ENCODE results near the gene PIK3AP1.

PIK3AP1 gene

GRCh38 chr10:96612055-96612830, 108.1 kb downstream of the PIK3AP1 start:
- DNase-seq (ENCODE audit: low read depth in 2 of 3, low spot score in 2 of 3), result no peak

GRCh38 chr10:96610817-96611216, 109.5 kb downstream of the PIK3AP1 start:
- DNase-seq (ENCODE audit: low read depth in 2 of 3, low spot score in 2 of 3), result no peak

GRCh38 chr10:96609510-96609909, 110.8 kb downstream of the PIK3AP1 start:
- no peak for DNase-seq (ENCODE audit: low read depth in 2 of 3, low spot score in 2 of 3)

- DNase-seq (ENCODE audit: low read depth in 2 of 3, low spot score in 2 of 3), result no peak
Observed at GRCh38 chr10:96608805-96609204, 111.5 kb downstream of the PIK3AP1 start.

GRCh38 chr10:96608262-96608661, 112.1 kb downstream of the PIK3AP1 start:
- DNase-seq (ENCODE audit: low read depth in 2 of 3, low spot score in 2 of 3), result no peak

GRCh38 chr10:96606946-96607345, 113.4 kb downstream of the PIK3AP1 start:
- DNase-seq (ENCODE audit: low read depth in 2 of 3, low spot score in 2 of 3), result no peak

- no peak for DNase-seq (ENCODE audit: low read depth in 2 of 3, low spot score in 2 of 3)
Observed at GRCh38 chr10:96606216-96606615, 114.1 kb downstream of the PIK3AP1 start.

GRCh38 chr10:96600337-96600736, 120.0 kb downstream of the PIK3AP1 start:
- no peak for DNase-seq (ENCODE audit: low read depth in 2 of 3, low spot score in 2 of 3)

GRCh38 chr10:96598846-96599245, 121.5 kb downstream of the PIK3AP1 start:
- no peak for DNase-seq (ENCODE audit: low read depth in 2 of 3, low spot score in 2 of 3)

- DNase-seq (ENCODE audit: low read depth in 2 of 3, low spot score in 2 of 3), result no peak
Observed at GRCh38 chr10:96596422-96597407, 123.6 kb downstream of the PIK3AP1 start.

GRCh38 chr10:96595741-96596140, 124.6 kb downstream of the PIK3AP1 start:
- DNase-seq (ENCODE audit: low read depth in 2 of 3, low spot score in 2 of 3), result no peak

- DNase-seq (ENCODE audit: low read depth in 2 of 3, low spot score in 2 of 3), result no peak
Observed at GRCh38 chr10:96591946-96592345, 128.4 kb downstream of the PIK3AP1 start.

- no peak for DNase-seq (ENCODE audit: low read depth in 2 of 3, low spot score in 2 of 3)
Observed at GRCh38 chr10:96588616-96589419, 131.5 kb downstream of the PIK3AP1 start.

- DNase-seq (ENCODE audit: low read depth in 2 of 3, low spot score in 2 of 3), result no peak
Observed at GRCh38 chr10:96588060-96588554, 132.2 kb downstream of the PIK3AP1 start.

- DNase-seq (ENCODE audit: low read depth in 2 of 3, low spot score in 2 of 3), result peak in 1 of 3 experiments; percentile 36
Observed at GRCh38 chr10:96587264-96588059, 132.9 kb downstream of the PIK3AP1 start.

- peak; percentile 64 to 85 (median 78) for DNase-seq (ENCODE audit: low read depth in 2 of 3, low spot score in 2 of 3)
Observed at GRCh38 chr10:96586419-96587263, 133.7 kb downstream of the PIK3AP1 start, which contains the start of gene TM9SF3. Gene TM9SF3 (minus strand): TSS chr10:96587012. CDS start chr10:96586835, 177 bp downstream.

GRCh38 chr10:96585736-96586418, 134.4 kb downstream of the PIK3AP1 start:
- DNase-seq (ENCODE audit: low read depth in 2 of 3, low spot score in 2 of 3), result no peak

- DNase-seq (ENCODE audit: low read depth in 2 of 3, low spot score in 2 of 3), result no peak
Observed at GRCh38 chr10:96584474-96584873, 135.8 kb downstream of the PIK3AP1 start.

Data from activated CD8-positive, alpha-beta memory T cell treated with anti-CD3 and anti-CD28 coated beads for 48 hours (primary cell).